ENCODE data around the gene PLA2G2A. TPM values are rescaled to one million over a fixed set of nuclear protein-coding genes. Genes with fewer than 3 reads are reported as not detected.
A peak's percentile ranks its signal among the peaks of the same experiment; 100 is the strongest.

PLA2G2A gene
- total RNA-seq, 1 donor from 2014 or later = 154 TPM

- ATAC-seq (ENCODE audit: poor library complexity) (peak; percentile 11), DNase-seq (peak; percentile 53)
- intact Hi-C loops (cut with DNase I) = loop anchor here (5.0 kb wide), 1 partner anchor 116 kb away; no protein-coding TSS in a partner anchor
Observed at GRCh38 chr1:19976317-19977003, 3.0 kb downstream of the PLA2G2A start.

- intact Hi-C loops (cut with DNase I) = loop anchor here (5.0 kb wide), 1 partner anchor 117 kb away; no protein-coding TSS in a partner anchor
- ATAC-seq (ENCODE audit: poor library complexity) = no peak
Observed at GRCh38 chr1:19975423-19976193, 3.8 kb downstream of the PLA2G2A start.

GRCh38 chr1:19974822-19975416 is 4.5 kb downstream of the PLA2G2A start:
- ATAC-seq (ENCODE audit: poor library complexity) = peak; percentile 90
- no peak for DNase-seq
- intact Hi-C loops (cut with DNase I) = loop anchor here (5.0 kb wide), 2 partner anchors 117 to 172 kb away; no protein-coding TSS in a partner anchor

More at GRCh38 chr1:19975423-19976193, 3.8 kb downstream of the PLA2G2A start:
- no peak for DNase-seq

GRCh38 chr1:19973616-19974015 is 5.8 kb downstream of the PLA2G2A start:
- no peak for ATAC-seq (ENCODE audit: poor library complexity)
- intact Hi-C loops (cut with DNase I) = loop anchor here (5.0 kb wide), 1 partner anchor 174 kb away; no protein-coding TSS in a partner anchor
- DNase-seq = no peak

GRCh38 chr1:19971664-19972063 is 7.8 kb downstream of the PLA2G2A start:
- ATAC-seq (ENCODE audit: poor library complexity) (no peak), DNase-seq (no peak)
- intact Hi-C loops (cut with DNase I) = loop anchor here (5.0 kb wide), 1 partner anchor 176 kb away; no protein-coding TSS in a partner anchor

- DNase-seq (no peak), ATAC-seq (ENCODE audit: poor library complexity) (no peak)
- intact Hi-C loops (cut with DNase I) = loop anchor here (5.0 kb wide), 1 partner anchor 177 kb away; no protein-coding TSS in a partner anchor
Observed at GRCh38 chr1:19969898-19970660, 9.3 kb downstream of the PLA2G2A start.

- ATAC-seq (ENCODE audit: poor library complexity) = peak; percentile 94
- DNase-seq = peak; percentile 81
- intact Hi-C loops (cut with DNase I) = no loop called here
Observed at GRCh38 chr1:19967808-19968207, 11.6 kb downstream of the PLA2G2A start.

GRCh38 chr1:19964542-19964941 is 14.9 kb downstream of the PLA2G2A start:
- intact Hi-C loops (cut with DNase I) = no loop called here
- ATAC-seq (ENCODE audit: poor library complexity) (no peak), DNase-seq (no peak)

- ATAC-seq (ENCODE audit: poor library complexity) (no peak), DNase-seq (no peak)
- intact Hi-C loops (cut with DNase I) = no loop called here
Observed at GRCh38 chr1:19963636-19964035, 15.8 kb downstream of the PLA2G2A start.

GRCh38 chr1:19960591-19960990 is 18.8 kb downstream of the PLA2G2A start:
- ATAC-seq (ENCODE audit: poor library complexity) (no peak), DNase-seq (no peak)
- intact Hi-C loops (cut with DNase I) = no loop called here

- no peak for ATAC-seq (ENCODE audit: poor library complexity)
- intact Hi-C loops (cut with DNase I) = no loop called here
- no peak for DNase-seq
Observed at GRCh38 chr1:19957779-19958178, 21.6 kb downstream of the PLA2G2A start.

- DNase-seq (no peak), ATAC-seq (ENCODE audit: poor library complexity) (no peak)
- intact Hi-C loops (cut with DNase I) = no loop called here
Observed at GRCh38 chr1:19955534-19956170, 23.8 kb downstream of the PLA2G2A start.

- intact Hi-C loops (cut with DNase I) = no loop called here
- no peak for ATAC-seq (ENCODE audit: poor library complexity)
- DNase-seq = no peak
Observed at GRCh38 chr1:19954059-19954458, 25.4 kb downstream of the PLA2G2A start.

- intact Hi-C loops (cut with DNase I) = no loop called here
- ATAC-seq (ENCODE audit: poor library complexity) = no peak
- DNase-seq = no peak
Observed at GRCh38 chr1:19949016-19949415, 30.4 kb downstream of the PLA2G2A start.

GRCh38 chr1:19946971-19947370 is 32.4 kb downstream of the PLA2G2A start:
- intact Hi-C loops (cut with DNase I) = no loop called here
- DNase-seq (no peak), ATAC-seq (ENCODE audit: poor library complexity) (no peak)

GRCh38 chr1:19946331-19946751 is 33.1 kb downstream of the PLA2G2A start:
- ATAC-seq (ENCODE audit: poor library complexity) (no peak), DNase-seq (no peak)
- intact Hi-C loops (cut with DNase I) = no loop called here

- intact Hi-C loops (cut with DNase I) = no loop called here
- DNase-seq = no peak
- ATAC-seq (ENCODE audit: poor library complexity) = no peak
Observed at GRCh38 chr1:19945914-19946313, 33.5 kb downstream of the PLA2G2A start.

- no peak for DNase-seq
- intact Hi-C loops (cut with DNase I) = no loop called here
- ATAC-seq (ENCODE audit: poor library complexity) = no peak
Observed at GRCh38 chr1:19942657-19943056, 36.8 kb downstream of the PLA2G2A start.

Data from Right ventricle myocardium superior (tissue), 1 donor.